OCI-LY3 (cell line): ENCODE measurements around the gene TNNI2.

Source experiments
- H2AFZ ChIP-seq: fragments of 200-600, 300-600 bp; shearing (Covaris generic); 2 replicates; pipeline ENCODE4 v1.6.0; 2014; ENCODE audit warnings: antibody characterized with exemption, low read depth, low read length
- H3K27ac ChIP-seq: fragments of 200-600, 300-600 bp; sonication (generic); 2 replicates; pipeline ENCODE4 v1.5.1; 2014; ENCODE audit warnings: mild to moderate bottlenecking, low read length, moderate library complexity, mixed read lengths
- H3K27me3 ChIP-seq: fragments of 200-600, 300-600 bp; sonication (generic); 2 replicates; pipeline ENCODE4 v1.6.1; 2014; ENCODE audit warnings: low read depth, low read length, mixed read lengths
- H3K36me3 ChIP-seq: fragments of 200-600, 300-600 bp; sonication (generic); replicated peaks from 2 replicates; pipeline ENCODE3; 2014; ENCODE audit warnings: low read depth, low read length, mixed read lengths
- H3K4me1 ChIP-seq: fragments of 300-600, 200-600 bp; sonication (generic); 2 replicates; pipeline ENCODE4 v1.6.1; 2014; ENCODE audit warnings: low read length, mixed read lengths
- H3K4me2 ChIP-seq: fragments of 200-600, 300-600 bp; sonication (generic); 2 replicates; pipeline ENCODE4 v1.6.1; 2014; ENCODE audit warnings: low read length, mixed read lengths
- H3K4me3 ChIP-seq: fragments of 300-600, 200-600 bp; sonication (generic); 2 replicates; pipeline ENCODE4 v1.5.1; 2014; ENCODE audit warnings: antibody characterized with exemption, mild to moderate bottlenecking, low read length, moderate library complexity
- H3K79me2 ChIP-seq: fragments of 300-600, 200-600 bp; shearing (Covaris generic); 2 replicates; pipeline ENCODE4 v1.6.1; 2014; ENCODE audit warnings: mild to moderate bottlenecking, low read length, mixed read lengths
- H3K9ac ChIP-seq: fragments of 300-600, 200-600 bp; shearing (Covaris generic); 2 replicates; pipeline ENCODE4 v1.6.0; 2014; ENCODE audit warnings: mild to moderate bottlenecking, low read length, moderate library complexity
- H3K9me3 ChIP-seq: fragments of 200-600, 300-600 bp; shearing (Covaris generic); 2 replicates; pipeline ENCODE4 v1.6.1; 2014; ENCODE audit warnings: low read length, mixed read lengths; ENCODE audit not compliant: insufficient read depth
- H4K20me1 ChIP-seq: fragments of 200-600, 300-600 bp; sonication (generic); 2 replicates; pipeline ENCODE4 v1.6.1; 2016; ENCODE audit warnings: low read length, mixed read lengths; ENCODE audit not compliant: insufficient read depth
- EZH2phosphoT487 ChIP-seq: fragments of 200-600 bp; shearing (Covaris generic); IDR thresholded peaks from 2 replicates; pipeline ENCODE4 v1.6.1; 2018; ENCODE audit warnings: antibody characterized with exemption, mixed run types, low read depth
- TF ChIP-seq, protein P1 (sequence below): fragments of 200-600, 300-600 bp; sonication (generic); IDR thresholded peaks from 2 replicates; pipeline ENCODE4 v1.5.1; 2014; ENCODE audit warnings: antibody characterized with exemption, low read length, low read depth

TNNI2 gene

DNA sequence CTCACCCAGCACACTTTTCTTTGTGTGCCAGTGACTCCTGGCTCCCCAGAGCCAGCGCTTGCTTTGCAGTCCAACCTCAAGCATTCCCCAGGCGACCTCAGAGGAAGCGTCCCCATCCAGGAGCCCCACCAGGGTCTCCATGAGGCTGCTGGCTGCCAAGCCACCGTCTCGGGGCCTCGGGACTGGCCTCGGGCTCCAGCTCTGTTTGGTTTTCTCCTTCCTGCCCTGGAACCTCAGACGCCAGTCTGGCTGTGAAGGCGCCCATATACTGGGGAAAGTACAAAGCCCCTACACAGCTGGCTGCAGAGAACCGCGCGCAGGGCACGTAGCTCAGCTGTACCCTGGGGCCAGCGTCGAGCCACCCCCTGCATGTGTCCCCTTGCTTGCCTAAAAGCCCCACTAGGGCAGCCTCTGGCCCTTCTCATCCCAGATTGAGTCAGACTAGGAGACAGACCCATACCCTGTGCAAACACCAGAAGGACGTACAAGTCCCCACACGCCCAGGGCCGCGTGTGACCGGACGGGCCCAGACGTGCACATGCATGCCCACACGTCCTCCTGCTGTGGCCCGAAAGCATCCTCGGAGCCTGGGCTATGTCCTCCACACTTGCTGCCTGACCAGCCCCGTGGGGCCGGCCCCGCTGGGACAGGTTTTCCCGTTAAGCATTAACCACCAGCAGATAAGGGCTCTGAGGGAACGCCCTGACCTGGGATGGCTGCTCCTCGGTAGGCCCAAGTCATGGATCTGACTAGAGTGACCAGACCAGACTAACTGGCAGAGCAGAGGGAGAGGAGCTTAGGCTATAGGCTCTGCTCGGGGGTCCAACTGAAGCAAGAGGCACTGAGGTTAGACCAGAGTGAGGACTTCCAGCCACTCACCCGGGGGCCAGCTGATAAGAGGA is 8.2 kb upstream of the TNNI2 start:
- H4K20me1 ChIP-seq = no peaks in the 10 kb centered on the region
- H3K4me3 ChIP-seq = no peak overlapping the region
- TF ChIP-seq, protein P1, sequence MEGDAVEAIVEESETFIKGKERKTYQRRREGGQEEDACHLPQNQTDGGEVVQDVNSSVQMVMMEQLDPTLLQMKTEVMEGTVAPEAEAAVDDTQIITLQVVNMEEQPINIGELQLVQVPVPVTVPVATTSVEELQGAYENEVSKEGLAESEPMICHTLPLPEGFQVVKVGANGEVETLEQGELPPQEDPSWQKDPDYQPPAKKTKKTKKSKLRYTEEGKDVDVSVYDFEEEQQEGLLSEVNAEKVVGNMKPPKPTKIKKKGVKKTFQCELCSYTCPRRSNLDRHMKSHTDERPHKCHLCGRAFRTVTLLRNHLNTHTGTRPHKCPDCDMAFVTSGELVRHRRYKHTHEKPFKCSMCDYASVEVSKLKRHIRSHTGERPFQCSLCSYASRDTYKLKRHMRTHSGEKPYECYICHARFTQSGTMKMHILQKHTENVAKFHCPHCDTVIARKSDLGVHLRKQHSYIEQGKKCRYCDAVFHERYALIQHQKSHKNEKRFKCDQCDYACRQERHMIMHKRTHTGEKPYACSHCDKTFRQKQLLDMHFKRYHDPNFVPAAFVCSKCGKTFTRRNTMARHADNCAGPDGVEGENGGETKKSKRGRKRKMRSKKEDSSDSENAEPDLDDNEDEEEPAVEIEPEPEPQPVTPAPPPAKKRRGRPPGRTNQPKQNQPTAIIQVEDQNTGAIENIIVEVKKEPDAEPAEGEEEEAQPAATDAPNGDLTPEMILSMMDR = no peak
- peaks cover 62% of the 10 kb centered on the region for H3K27me3 ChIP-seq
- no peak overlapping the region for H3K9ac ChIP-seq
- no peaks in the 10 kb centered on the region for H3K9me3 ChIP-seq
- no peaks in the 10 kb centered on the region for H3K36me3 ChIP-seq
- H2AFZ ChIP-seq = no peak overlapping the region
- H3K4me1 ChIP-seq = no peaks in the 10 kb centered on the region
- no peaks in the 10 kb centered on the region for H3K79me2 ChIP-seq
- no peak overlapping the region for H3K27ac ChIP-seq
- H3K4me2 ChIP-seq = no peak overlapping the region

DNA sequence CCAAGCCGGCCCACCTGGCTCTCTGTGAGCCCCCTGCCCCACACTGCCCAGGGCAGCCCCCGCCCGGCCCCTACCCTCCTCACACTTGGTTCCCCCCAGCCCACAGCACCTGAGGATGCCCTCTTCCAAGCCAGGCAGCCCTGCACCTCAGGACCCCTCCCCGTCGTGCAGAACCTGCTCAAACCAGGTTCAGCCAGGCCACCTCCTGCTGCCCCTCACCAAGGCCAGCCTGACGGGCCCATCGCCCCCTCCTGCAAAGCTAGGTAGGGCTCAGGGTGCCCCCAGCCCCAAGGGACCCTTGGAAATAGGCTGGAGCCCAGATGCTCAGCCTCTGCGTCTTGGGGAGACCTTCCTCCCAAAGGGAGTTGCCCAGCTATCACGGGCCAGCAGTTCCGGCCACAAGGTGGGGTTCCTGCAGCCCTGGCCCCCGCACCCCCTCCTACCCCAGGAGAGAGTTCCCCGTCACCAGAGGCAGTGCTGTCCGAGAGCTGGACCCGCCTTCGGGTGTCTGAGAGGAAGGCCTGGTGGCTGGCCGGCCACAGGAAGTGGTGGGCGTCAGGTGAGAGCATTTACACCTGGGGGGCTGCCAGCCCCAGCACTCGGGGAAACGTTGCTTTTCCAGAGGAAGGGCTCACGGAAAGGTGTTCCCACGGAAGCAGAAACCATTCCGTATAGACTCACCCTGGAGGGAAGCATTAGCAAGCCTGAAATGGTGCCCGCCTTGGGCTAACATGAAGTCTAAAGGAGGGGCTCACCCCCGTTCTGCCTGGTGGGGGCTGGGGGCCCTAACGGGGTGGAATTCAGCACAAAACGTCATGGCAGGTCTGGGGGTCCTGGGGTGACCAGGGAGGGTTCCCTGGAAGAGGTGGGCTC is 7.2 kb upstream of the TNNI2 start:
- Histone ChIP-seq H4K20me1 (no peaks in the 10 kb centered on the region), H3K4me1 (no peaks in the 10 kb centered on the region), H3K4me3 (no peak overlapping the region), H3K9me3 (no peaks in the 10 kb centered on the region), H3K36me3 (no peaks in the 10 kb centered on the region), H3K4me2 (no peak overlapping the region), H3K27me3 (peaks cover 71% of the 10 kb centered on the region), H2AFZ (no peak overlapping the region), H3K9ac (no peak overlapping the region), H3K79me2 (no peaks in the 10 kb centered on the region), H3K27ac (no peak overlapping the region)
- TF ChIP-seq, protein P1 = no peak
- no peak for TF ChIP-seq EZH2phosphoT487

DNA sequence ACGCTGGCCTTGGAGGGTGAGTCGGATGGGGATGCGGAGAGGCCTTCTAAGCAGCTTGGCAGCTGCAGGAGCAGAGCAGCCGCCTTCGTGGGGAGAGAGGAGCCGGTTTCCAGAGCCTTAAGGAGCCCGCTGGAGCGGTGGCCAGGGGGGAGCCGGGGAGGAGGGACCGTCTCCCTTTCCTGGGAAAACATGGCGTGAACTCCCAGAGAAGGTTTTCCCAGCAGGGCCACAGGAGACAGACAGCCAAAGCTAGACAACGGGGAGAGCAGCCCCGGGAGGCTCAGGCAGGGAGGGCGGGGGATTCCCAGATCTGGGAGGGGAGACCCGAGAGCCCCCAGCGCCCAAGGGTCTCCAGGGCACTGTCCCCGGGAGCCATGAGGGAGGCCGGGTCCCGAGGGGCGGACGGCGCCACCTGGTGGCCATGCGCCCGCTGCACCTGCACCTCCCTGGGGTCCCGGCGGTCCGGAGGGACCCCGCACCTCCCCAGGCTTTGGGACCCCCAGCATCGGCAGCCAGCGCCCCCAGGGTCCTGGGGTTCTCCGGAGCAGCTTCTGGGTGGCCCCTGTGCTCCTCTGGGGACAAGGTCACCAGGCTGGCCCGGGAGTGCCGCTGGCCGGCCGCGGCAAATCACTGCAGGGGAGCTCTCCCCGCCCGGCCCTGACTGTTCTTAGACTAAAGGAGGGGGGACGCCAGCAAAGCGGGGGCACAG is 6.4 kb upstream of the TNNI2 start:
- Histone ChIP-seq H3K79me2 (no peaks in the 10 kb centered on the region), H3K27me3 (peaks cover 73% of the 10 kb centered on the region), H3K4me2 (no peak overlapping the region), H3K4me1 (no peaks in the 10 kb centered on the region), H3K36me3 (no peaks in the 10 kb centered on the region), H3K27ac (no peak overlapping the region), H3K9ac (no peak overlapping the region), H2AFZ (no peak overlapping the region), H3K9me3 (no peaks in the 10 kb centered on the region), H3K4me3 (no peak overlapping the region), H4K20me1 (no peaks in the 10 kb centered on the region)
- TF ChIP-seq, protein P1 = peak; percentile 89
- TF ChIP-seq EZH2phosphoT487 = no peak

DNA sequence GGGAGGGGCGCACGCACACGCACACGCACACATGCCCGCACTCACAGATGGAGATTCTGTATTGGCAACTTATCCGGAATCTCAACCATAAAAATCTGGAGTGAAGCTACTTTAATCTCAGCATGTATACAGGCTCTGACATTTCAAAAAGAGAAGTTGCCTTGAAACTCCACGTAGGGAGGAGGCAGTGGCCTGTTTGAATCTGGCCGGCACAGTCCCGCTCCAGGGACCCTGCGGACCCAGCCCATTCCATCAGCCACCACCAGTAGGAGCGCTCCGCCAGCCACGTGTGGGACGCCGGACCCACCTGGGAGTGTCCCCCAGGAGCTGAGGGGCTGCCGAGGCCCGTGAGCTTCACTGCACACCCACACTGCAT is 5.9 kb upstream of the TNNI2 start:
- Histone ChIP-seq H3K36me3 (no peaks in the 10 kb centered on the region), H3K4me3 (no peak overlapping the region), H2AFZ (no peak overlapping the region), H3K4me1 (peaks cover 1% of the 10 kb centered on the region), H3K4me2 (no peak overlapping the region), H4K20me1 (no peaks in the 10 kb centered on the region), H3K9me3 (no peaks in the 10 kb centered on the region), H3K79me2 (no peaks in the 10 kb centered on the region), H3K9ac (no peak overlapping the region), H3K27me3 (peaks cover 68% of the 10 kb centered on the region), H3K27ac (no peak overlapping the region)
- TF ChIP-seq EZH2phosphoT487 = no peak
- TF ChIP-seq, protein P1 = no peak
